HL-60 (cell line): ENCODE data around the gene OR2Y1.

ENCODE experiments used
- CTCF ChIP-seq: IDR thresholded peaks from one replicate; pipeline ENCODE4 v1.5.1; 2011; ENCODE audit warnings: low read length, control low read depth, inconsistent platforms; ENCODE audit not compliant: insufficient read depth
- GABPA ChIP-seq: IDR thresholded peaks from 2 replicates; pipeline ENCODE4 v1.6.1; 2012; ENCODE audit warnings: low read depth
- POLR2AphosphoS5 ChIP-seq: IDR thresholded peaks from 2 replicates; pipeline ENCODE4 v1.6.1; 2012; ENCODE audit warnings: low read depth
- REST ChIP-seq: IDR thresholded peaks from 2 replicates; pipeline ENCODE4 v1.6.1; 2012; ENCODE audit warnings: low read depth; ENCODE audit not compliant: insufficient replicate concordance

GRCh38 chr5:180739271-180739670 is 587 bp downstream of the OR2Y1 start:
- no peak for TF ChIP-seq CTCF
- TF ChIP-seq POLR2AphosphoS5: no peak
- TF ChIP-seq REST: no peak
- TF ChIP-seq GABPA: no peak
